ENCODE measurements around the gene ALOX12.

DNA sequence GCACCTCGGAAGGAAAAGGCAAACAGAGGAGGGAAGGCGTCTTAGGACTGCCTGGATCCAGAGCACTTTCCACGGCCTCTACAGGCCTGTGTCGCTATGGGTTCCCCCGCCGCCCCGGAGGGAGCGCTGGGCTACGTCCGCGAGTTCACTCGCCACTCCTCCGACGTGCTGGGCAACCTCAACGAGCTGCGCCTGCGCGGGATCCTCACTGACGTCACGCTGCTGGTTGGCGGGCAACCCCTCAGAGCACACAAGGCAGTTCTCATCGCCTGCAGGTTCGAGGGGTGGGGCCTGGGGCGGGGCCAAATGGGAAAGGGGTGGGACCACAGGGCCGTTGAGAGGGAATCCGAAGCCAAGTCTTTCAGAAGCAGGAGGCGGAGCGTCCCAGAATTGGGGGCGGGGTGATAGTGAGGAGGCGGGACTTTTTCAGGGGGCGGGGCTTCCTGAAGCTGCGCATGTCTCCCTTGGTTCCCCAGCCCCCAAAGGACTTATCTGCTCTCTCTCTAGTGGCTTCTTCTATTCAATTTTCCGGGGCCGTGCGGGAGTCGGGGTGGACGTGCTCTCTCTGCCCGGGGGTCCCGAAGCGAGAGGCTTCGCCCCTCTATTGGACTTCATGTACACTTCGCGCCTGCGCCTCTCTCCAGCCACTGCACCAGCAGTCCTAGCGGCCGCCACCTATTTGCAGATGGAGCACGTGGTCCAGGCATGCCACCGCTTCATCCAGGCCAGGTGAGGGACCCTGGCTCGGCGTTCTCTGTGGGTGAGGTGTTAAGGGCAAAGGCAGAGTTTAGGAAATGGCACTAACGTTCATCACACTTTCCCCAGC, 27.9 kb downstream of the ALOX12 start:
- TF ChIP-seq, protein P1, sequence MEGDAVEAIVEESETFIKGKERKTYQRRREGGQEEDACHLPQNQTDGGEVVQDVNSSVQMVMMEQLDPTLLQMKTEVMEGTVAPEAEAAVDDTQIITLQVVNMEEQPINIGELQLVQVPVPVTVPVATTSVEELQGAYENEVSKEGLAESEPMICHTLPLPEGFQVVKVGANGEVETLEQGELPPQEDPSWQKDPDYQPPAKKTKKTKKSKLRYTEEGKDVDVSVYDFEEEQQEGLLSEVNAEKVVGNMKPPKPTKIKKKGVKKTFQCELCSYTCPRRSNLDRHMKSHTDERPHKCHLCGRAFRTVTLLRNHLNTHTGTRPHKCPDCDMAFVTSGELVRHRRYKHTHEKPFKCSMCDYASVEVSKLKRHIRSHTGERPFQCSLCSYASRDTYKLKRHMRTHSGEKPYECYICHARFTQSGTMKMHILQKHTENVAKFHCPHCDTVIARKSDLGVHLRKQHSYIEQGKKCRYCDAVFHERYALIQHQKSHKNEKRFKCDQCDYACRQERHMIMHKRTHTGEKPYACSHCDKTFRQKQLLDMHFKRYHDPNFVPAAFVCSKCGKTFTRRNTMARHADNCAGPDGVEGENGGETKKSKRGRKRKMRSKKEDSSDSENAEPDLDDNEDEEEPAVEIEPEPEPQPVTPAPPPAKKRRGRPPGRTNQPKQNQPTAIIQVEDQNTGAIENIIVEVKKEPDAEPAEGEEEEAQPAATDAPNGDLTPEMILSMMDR (IDR thresholded peaks at IDR 0.05): no peak
- TF ChIP-seq EZH2phosphoT487 (IDR thresholded peaks at IDR 0.05): no peak
- no peak for TF ChIP-seq EZH2 (IDR thresholded peaks at IDR 0.05)
